ENCODE results near the gene CXCL9. TPM values are rescaled to one million over a fixed set of nuclear protein-coding genes. Genes with fewer than 3 reads are reported as not detected.

CXCL9 gene
- total and polyA plus RNA-seq, 5 experiments from 2014 or later = not detected

GRCh38 chr4:76029300-76029699 lies 22.0 kb upstream of the CXCL9 start:
- Mint-ChIP-seq H3K4me3 (no peak overlapping the region), H3K27ac (no peak overlapping the region), H3K4me1 (peaks cover 5 to 11% (median 9%) of the 10 kb centered on the region in 4 donors), H3K36me3 (no peaks in the 10 kb centered on the region), H3K9me3 (no peaks in the 10 kb centered on the region), H3K27me3 (peaks cover 0 to 8% (median 0%) of the 10 kb centered on the region in 5 donors)
- POLR2A ChIA-PET = no interaction called here
- no peak for DNase-seq
- ATAC-seq = no peak

GRCh38 chr4:76028350-76028765 lies 21.0 kb upstream of the CXCL9 start:
- no peaks in the 10 kb centered on the region for H3K9me3 Mint-ChIP-seq
- H3K36me3 Mint-ChIP-seq = no peaks in the 10 kb centered on the region
- ATAC-seq = peak in 1 of 2 donors; percentile 48
- POLR2A ChIA-PET = no interaction called here
- H3K4me3 Mint-ChIP-seq = peak overlapping the region; percentile 24 to 80 (median 60)
- peaks cover 7 to 20% (median 13%) of the 10 kb centered on the region in 4 donors for H3K4me1 Mint-ChIP-seq
- DNase-seq = peak in 2 of 10 donors; percentile 30 to 31
- peaks cover 0 to 15% (median 2%) of the 10 kb centered on the region in 5 donors for H3K27me3 Mint-ChIP-seq
- peak overlapping the region in 7 of 10 donors; percentile 3 to 71 (median 38) for H3K27ac Mint-ChIP-seq

GRCh38 chr4:76024065-76024464 lies 16.8 kb upstream of the CXCL9 start:
- POLR2A ChIA-PET = no interaction called here
- H3K4me3 Mint-ChIP-seq = peak overlapping the region in 1 of 10 donors; percentile 15
- no peaks in the 10 kb centered on the region for H3K36me3 Mint-ChIP-seq
- H3K4me1 Mint-ChIP-seq = peaks cover 7 to 22% (median 13%) of the 10 kb centered on the region in 4 donors
- no peak overlapping the region for H3K27ac Mint-ChIP-seq
- no peak for DNase-seq
- ATAC-seq = no peak
- H3K9me3 Mint-ChIP-seq = no peaks in the 10 kb centered on the region
- peaks cover 0 to 15% (median 2%) of the 10 kb centered on the region in 5 donors for H3K27me3 Mint-ChIP-seq

- Mint-ChIP-seq H3K36me3 (no peaks in the 10 kb centered on the region), H3K27ac (no peak within 1 kb of the TSS), H3K4me3 (peak within 1 kb of the TSS in 1 of 10 donors; percentile 15), H3K4me1 (peaks cover 3 to 18% (median 8%) of the 10 kb centered on the region in 4 donors), H3K27me3 (peaks cover 0 to 15% (median 2%) of the 10 kb centered on the region in 5 donors), H3K9me3 (no peaks in the 10 kb centered on the region)
- ATAC-seq (no peak), DNase-seq (no peak)
- POLR2A ChIA-PET = no interaction called here
Measured at GRCh38 chr4:76023389-76023788, 16.1 kb upstream of the CXCL9 start, which contains the start of gene CXCL10. CXCL10 (minus strand) TSS chr4:76023497; CDS start chr4:76023431, 66 bp downstream.

- H3K27ac Mint-ChIP-seq = no peak overlapping the region
- no peaks in the 10 kb centered on the region for H3K9me3 Mint-ChIP-seq
- H3K36me3 Mint-ChIP-seq = no peaks in the 10 kb centered on the region
- H3K4me3 Mint-ChIP-seq = no peak overlapping the region
- H3K27me3 Mint-ChIP-seq = peaks cover 0 to 15% (median 2%) of the 10 kb centered on the region in 5 donors
- peaks cover 2 to 12% (median 4%) of the 10 kb centered on the region in 4 donors for H3K4me1 Mint-ChIP-seq
- DNase-seq (no peak), ATAC-seq (no peak)
- POLR2A ChIA-PET = no interaction called here
Measured at GRCh38 chr4:76022677-76023076, 15.4 kb upstream of the CXCL9 start.

- no peaks in the 10 kb centered on the region for H3K36me3 Mint-ChIP-seq
- H3K4me1 Mint-ChIP-seq = peaks cover 2 to 12% (median 4%) of the 10 kb centered on the region in 4 donors
- no peak overlapping the region for H3K27ac Mint-ChIP-seq
- POLR2A ChIA-PET = no interaction called here
- no peak for ATAC-seq
- no peak for DNase-seq
- H3K9me3 Mint-ChIP-seq = no peaks in the 10 kb centered on the region
- H3K27me3 Mint-ChIP-seq = peaks cover 0 to 15% (median 2%) of the 10 kb centered on the region in 5 donors
- H3K4me3 Mint-ChIP-seq = no peak overlapping the region
Measured at GRCh38 chr4:76022031-76022430, 14.7 kb upstream of the CXCL9 start.

GRCh38 chr4:76017056-76017686 lies 9.9 kb upstream of the CXCL9 start:
- H3K27ac Mint-ChIP-seq = no peak overlapping the region
- H3K9me3 Mint-ChIP-seq = no peaks in the 10 kb centered on the region

GRCh38 chr4:76016393-76016792 lies 9.1 kb upstream of the CXCL9 start:
- Mint-ChIP-seq H3K27ac (no peak overlapping the region), H3K9me3 (no peaks in the 10 kb centered on the region), H3K27me3 (peaks cover 0 to 4% (median 0%) of the 10 kb centered on the region in 5 donors), H3K36me3 (no peaks in the 10 kb centered on the region), H3K4me1 (no peaks in the 10 kb centered on the region), H3K4me3 (no peak overlapping the region)
- ATAC-seq (no peak), DNase-seq (no peak)
- POLR2A ChIA-PET = no interaction called here

More at GRCh38 chr4:76017056-76017686, 9.9 kb upstream of the CXCL9 start:
- Mint-ChIP-seq H3K4me1 (no peaks in the 10 kb centered on the region), H3K27me3 (peaks cover 0 to 1% (median 0%) of the 10 kb centered on the region in 5 donors), H3K36me3 (no peaks in the 10 kb centered on the region), H3K4me3 (no peak overlapping the region)
- no peak for ATAC-seq
- POLR2A ChIA-PET = no interaction called here
- DNase-seq = no peak

GRCh38 chr4:76013540-76013939 lies 6.2 kb upstream of the CXCL9 start:
- Mint-ChIP-seq H3K27ac (no peak overlapping the region), H3K4me1 (no peaks in the 10 kb centered on the region), H3K9me3 (no peaks in the 10 kb centered on the region), H3K36me3 (no peaks in the 10 kb centered on the region), H3K27me3 (peaks cover 0 to 13% (median 2%) of the 10 kb centered on the region in 5 donors), H3K4me3 (no peak overlapping the region)
- ATAC-seq = no peak
- no peak for DNase-seq
- POLR2A ChIA-PET = no interaction called here

- H3K36me3 Mint-ChIP-seq = no peaks in the 10 kb centered on the region
- H3K9me3 Mint-ChIP-seq = no peaks in the 10 kb centered on the region
- H3K4me3 Mint-ChIP-seq = no peak overlapping the region
- H3K27ac Mint-ChIP-seq = no peak overlapping the region
- ATAC-seq = no peak
- POLR2A ChIA-PET = no interaction called here
- H3K27me3 Mint-ChIP-seq = peaks cover 0 to 13% (median 2%) of the 10 kb centered on the region in 5 donors
- no peaks in the 10 kb centered on the region for H3K4me1 Mint-ChIP-seq
- no peak for DNase-seq
Measured at GRCh38 chr4:76012388-76012801, 5.1 kb upstream of the CXCL9 start.

GRCh38 chr4:76011700-76012387 lies 4.5 kb upstream of the CXCL9 start:
- POLR2A ChIA-PET = no interaction called here
- H3K4me3 Mint-ChIP-seq = no peak overlapping the region
- H3K4me1 Mint-ChIP-seq = no peaks in the 10 kb centered on the region
- ATAC-seq (no peak), DNase-seq (no peak)
- H3K9me3 Mint-ChIP-seq = no peaks in the 10 kb centered on the region
- peaks cover 2 to 13% (median 5%) of the 10 kb centered on the region in 5 donors for H3K27me3 Mint-ChIP-seq
- H3K36me3 Mint-ChIP-seq = no peaks in the 10 kb centered on the region
- H3K27ac Mint-ChIP-seq = no peak overlapping the region

- H3K4me3 Mint-ChIP-seq = no peak overlapping the region
- POLR2A ChIA-PET = no interaction called here
- H3K27ac Mint-ChIP-seq = no peak overlapping the region
- no peak for DNase-seq
- peaks cover 2 to 13% (median 8%) of the 10 kb centered on the region in 5 donors for H3K27me3 Mint-ChIP-seq
- no peaks in the 10 kb centered on the region for H3K4me1 Mint-ChIP-seq
- no peaks in the 10 kb centered on the region for H3K36me3 Mint-ChIP-seq
- no peak for ATAC-seq
- H3K9me3 Mint-ChIP-seq = no peaks in the 10 kb centered on the region
Measured at GRCh38 chr4:76011018-76011670, 3.8 kb upstream of the CXCL9 start.

- H3K4me3 Mint-ChIP-seq = no peak overlapping the region
- H3K4me1 Mint-ChIP-seq = no peaks in the 10 kb centered on the region
- H3K36me3 Mint-ChIP-seq = no peaks in the 10 kb centered on the region
- POLR2A ChIA-PET = no interaction called here
- ATAC-seq (no peak), DNase-seq (no peak)
- peaks cover 4 to 18% (median 12%) of the 10 kb centered on the region in 5 donors for H3K27me3 Mint-ChIP-seq
- H3K9me3 Mint-ChIP-seq = no peaks in the 10 kb centered on the region
- no peak overlapping the region for H3K27ac Mint-ChIP-seq
Measured at GRCh38 chr4:76010576-76010975, 3.3 kb upstream of the CXCL9 start.

All from naive thymus-derived CD8-positive, alpha-beta T cell (primary cell).